ENCODE measurements around the gene MBNL2.

The MBNL2 gene

GRCh38 chr13:97266332-97266731, 44.2 kb downstream of the MBNL2 start:
- DNase-seq: peak; percentile 36
- Histone ChIP-seq H3K4me3 (ENCODE audit: low read depth, low read length) (no peak overlapping the region), H3K27ac (no peak overlapping the region), H3K9me3 (ENCODE audit: severe bottlenecking) (no peaks in the 10 kb centered on the region), H3K36me3 (no peaks in the 10 kb centered on the region), H3K27me3 (ENCODE audit: insufficient read depth, low read depth, severe bottlenecking) (no peaks in the 10 kb centered on the region)
- no peak for TF ChIP-seq CTCF (IDR thresholded peaks at IDR 0.05; ENCODE audit: low read depth, low read length)

- H3K27ac ChIP-seq: no peak overlapping the region
Measured at GRCh38 chr13:97266772-97267417, 44.8 kb downstream of the MBNL2 start.

GRCh38 chr13:97267418-97268059, 45.4 kb downstream of the MBNL2 start:
- Histone ChIP-seq H3K27ac (no peak overlapping the region), H3K36me3 (no peaks in the 10 kb centered on the region), H3K27me3 (ENCODE audit: insufficient read depth, low read depth, severe bottlenecking) (no peaks in the 10 kb centered on the region), H3K4me3 (ENCODE audit: low read depth, low read length) (no peak overlapping the region), H3K9me3 (ENCODE audit: severe bottlenecking) (no peaks in the 10 kb centered on the region)
- no peak for TF ChIP-seq CTCF (IDR thresholded peaks at IDR 0.05; ENCODE audit: low read depth, low read length)
- no peak for DNase-seq

More at GRCh38 chr13:97266772-97267417, 44.8 kb downstream of the MBNL2 start:
- no peak for DNase-seq
- TF ChIP-seq CTCF (IDR thresholded peaks at IDR 0.05; ENCODE audit: low read depth, low read length): no peak
- Histone ChIP-seq H3K27me3 (ENCODE audit: insufficient read depth, low read depth, severe bottlenecking) (no peaks in the 10 kb centered on the region), H3K36me3 (no peaks in the 10 kb centered on the region), H3K4me3 (ENCODE audit: low read depth, low read length) (no peak overlapping the region), H3K9me3 (ENCODE audit: severe bottlenecking) (no peaks in the 10 kb centered on the region)

GRCh38 chr13:97268772-97269171, 46.6 kb downstream of the MBNL2 start:
- no peak for DNase-seq
- Histone ChIP-seq H3K36me3 (no peaks in the 10 kb centered on the region), H3K27ac (no peak overlapping the region), H3K9me3 (ENCODE audit: severe bottlenecking) (no peaks in the 10 kb centered on the region), H3K27me3 (ENCODE audit: insufficient read depth, low read depth, severe bottlenecking) (no peaks in the 10 kb centered on the region), H3K4me3 (ENCODE audit: low read depth, low read length) (no peak overlapping the region)
- no peak for TF ChIP-seq CTCF (IDR thresholded peaks at IDR 0.05; ENCODE audit: low read depth, low read length)

- TF ChIP-seq CTCF (IDR thresholded peaks at IDR 0.05; ENCODE audit: low read depth, low read length): no peak
- H3K36me3 ChIP-seq: no peaks in the 10 kb centered on the region
- no peaks in the 10 kb centered on the region for H3K27me3 ChIP-seq (ENCODE audit: insufficient read depth, low read depth, severe bottlenecking)
- H3K4me3 ChIP-seq (ENCODE audit: low read depth, low read length): no peak overlapping the region
- DNase-seq: no peak
- H3K9me3 ChIP-seq (ENCODE audit: severe bottlenecking): no peaks in the 10 kb centered on the region
- no peak overlapping the region for H3K27ac ChIP-seq
Measured at GRCh38 chr13:97269603-97270002, 47.5 kb downstream of the MBNL2 start.

All from WERI-Rb-1 (cell line).